ENCODE results near the gene CPNE4. TPM values are rescaled to one million over a fixed set of nuclear protein-coding genes. Genes with fewer than 3 reads are reported as not detected.

The CPNE4 gene
- total RNA-seq, 1 experiment from 2014 or later: 1.9 TPM

DNA sequence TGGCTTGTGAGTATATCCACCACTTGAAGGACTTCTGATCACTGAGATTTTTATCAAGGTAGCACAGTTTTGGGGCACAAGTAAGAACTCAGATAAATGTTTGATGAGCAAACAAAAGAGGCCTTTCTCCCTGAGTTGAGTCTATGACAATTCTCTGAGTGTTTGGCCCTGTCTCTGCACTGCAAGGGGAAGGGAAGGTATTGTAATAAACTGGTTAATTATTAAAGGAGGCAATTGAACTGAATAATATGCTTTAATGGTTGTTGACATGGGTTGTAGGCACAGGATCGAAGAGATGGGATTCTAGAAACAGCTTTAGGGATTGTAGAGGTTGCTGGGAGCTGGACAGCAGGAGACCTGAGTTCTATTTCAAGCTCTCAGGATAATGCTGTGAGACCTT is 437.0 kb downstream of the CPNE4 start:
- Histone ChIP-seq H4K91ac (ENCODE audit: insufficient read length, low read depth, low read length) (no peak overlapping the region), H2AFZ (ENCODE audit: low read length) (no peak overlapping the region), H4K20me1 (ENCODE audit: control insufficient read depth, insufficient read depth, insufficient read length) (no peaks in the 10 kb centered on the region), H3K4ac (ENCODE audit: low read depth, low read length) (no peak overlapping the region), H3K23ac (ENCODE audit: insufficient read length, low read depth, low read length) (no peak overlapping the region), H3T11ph (ENCODE audit: low read length) (no peak overlapping the region), H3K79me2 (ENCODE audit: insufficient read depth, low read length) (no peaks in the 10 kb centered on the region), H4K5ac (ENCODE audit: insufficient read length, low read depth, low read length) (no peak overlapping the region), H3K14ac (ENCODE audit: insufficient read depth, low read length) (no peak overlapping the region), H3K27ac (ENCODE audit: insufficient read length, low read depth, low read length) (no peak overlapping the region), H4K8ac (replicated peaks; ENCODE audit: insufficient read length, low read depth, low read length) (no peak overlapping the region), H3K56ac (ENCODE audit: insufficient read length, low read depth, low read length) (no peak overlapping the region), H3K4me1 (ENCODE audit: insufficient read depth, low read length) (no peaks in the 10 kb centered on the region), H3K18ac (ENCODE audit: insufficient read length, low read depth, low read length) (no peak overlapping the region), H2AK5ac (ENCODE audit: insufficient read length, low read length) (no peak overlapping the region), H3K27me3 (ENCODE audit: insufficient read depth, low read length) (no peaks in the 10 kb centered on the region), H3K4me2 (ENCODE audit: insufficient read depth, insufficient read length, low read length) (no peak overlapping the region), H2BK5ac (ENCODE audit: insufficient read length, low read length) (no peak overlapping the region), H2BK12ac (ENCODE audit: insufficient read length, low read depth, low read length) (no peak overlapping the region), H3K9me3 (ENCODE audit: control insufficient read depth, low read depth, low read length) (no peaks in the 10 kb centered on the region), H2BK120ac (ENCODE audit: low read depth, low read length, poor library complexity, severe bottlenecking) (no peak overlapping the region), H2BK20ac (ENCODE audit: low read depth, low read length, poor library complexity, severe bottlenecking) (no peak overlapping the region), H3K79me1 (ENCODE audit: insufficient read depth, low read depth, low read length, poor library complexity, severe bottlenecking) (no peaks in the 10 kb centered on the region), H2BK15ac (ENCODE audit: low read depth, low read length) (no peak overlapping the region), H3K9ac (ENCODE audit: extremely low read depth, insufficient read length, low read length) (no peak overlapping the region), H3K23me2 (ENCODE audit: insufficient read length, low read depth, low read length, poor library complexity, severe bottlenecking) (no peaks in the 10 kb centered on the region)
- peaks cover 0 to 3% of the 10 kb centered on the region in 2 experiments; a peak in 1 of 5 replicates for H3K9me3 Mint-ChIP-seq
- no peaks in the 10 kb centered on the region for H3K4me1 Mint-ChIP-seq
- no peak overlapping the region for H3K4me3 Mint-ChIP-seq
- H3K27ac Mint-ChIP-seq: no peak overlapping the region
- no peak for DNase-seq
- H3K36me3 Mint-ChIP-seq (ENCODE audit: insufficient read depth in 1 of 3, low read depth in 3 of 3): peaks cover 0 to 2% (median 0%) of the 10 kb centered on the region in 3 experiments; a peak in 1 of 7 replicates
- no peaks in the 10 kb centered on the region for H3K27me3 Mint-ChIP-seq (ENCODE audit: low read depth)
- TF ChIP-seq, protein P1, sequence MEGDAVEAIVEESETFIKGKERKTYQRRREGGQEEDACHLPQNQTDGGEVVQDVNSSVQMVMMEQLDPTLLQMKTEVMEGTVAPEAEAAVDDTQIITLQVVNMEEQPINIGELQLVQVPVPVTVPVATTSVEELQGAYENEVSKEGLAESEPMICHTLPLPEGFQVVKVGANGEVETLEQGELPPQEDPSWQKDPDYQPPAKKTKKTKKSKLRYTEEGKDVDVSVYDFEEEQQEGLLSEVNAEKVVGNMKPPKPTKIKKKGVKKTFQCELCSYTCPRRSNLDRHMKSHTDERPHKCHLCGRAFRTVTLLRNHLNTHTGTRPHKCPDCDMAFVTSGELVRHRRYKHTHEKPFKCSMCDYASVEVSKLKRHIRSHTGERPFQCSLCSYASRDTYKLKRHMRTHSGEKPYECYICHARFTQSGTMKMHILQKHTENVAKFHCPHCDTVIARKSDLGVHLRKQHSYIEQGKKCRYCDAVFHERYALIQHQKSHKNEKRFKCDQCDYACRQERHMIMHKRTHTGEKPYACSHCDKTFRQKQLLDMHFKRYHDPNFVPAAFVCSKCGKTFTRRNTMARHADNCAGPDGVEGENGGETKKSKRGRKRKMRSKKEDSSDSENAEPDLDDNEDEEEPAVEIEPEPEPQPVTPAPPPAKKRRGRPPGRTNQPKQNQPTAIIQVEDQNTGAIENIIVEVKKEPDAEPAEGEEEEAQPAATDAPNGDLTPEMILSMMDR (conservative IDR thresholded peaks at IDR 0.05): no peak
- WGBS (ENCODE audit: extremely low coverage, insufficient read length, low lambda C conversion rate): no CpG with 5 or more reads among the region's 1 CpG
